HL-60 (cell line): ENCODE data around the gene DMD.

Experiments
- GABPA ChIP-seq: IDR thresholded peaks from 2 replicates; pipeline ENCODE4 v1.6.1; 2012; ENCODE audit warnings: low read depth
- SPI1 ChIP-seq: IDR thresholded peaks from 2 replicates; pipeline ENCODE4 v1.6.1; 2012; ENCODE audit warnings: low read depth, mild to moderate bottlenecking, borderline replicate concordance
- TF ChIP-seq, protein P1 (sequence below): IDR thresholded peaks from one replicate; pipeline ENCODE4 v1.5.1; 2011; ENCODE audit warnings: low read length, control low read depth, inconsistent platforms; ENCODE audit not compliant: insufficient read depth
- TF ChIP-seq, protein P2 (sequence below): IDR thresholded peaks from 2 replicates; pipeline ENCODE4 v1.6.1; 2012; ENCODE audit warnings: low read depth; ENCODE audit not compliant: insufficient replicate concordance

DNA sequence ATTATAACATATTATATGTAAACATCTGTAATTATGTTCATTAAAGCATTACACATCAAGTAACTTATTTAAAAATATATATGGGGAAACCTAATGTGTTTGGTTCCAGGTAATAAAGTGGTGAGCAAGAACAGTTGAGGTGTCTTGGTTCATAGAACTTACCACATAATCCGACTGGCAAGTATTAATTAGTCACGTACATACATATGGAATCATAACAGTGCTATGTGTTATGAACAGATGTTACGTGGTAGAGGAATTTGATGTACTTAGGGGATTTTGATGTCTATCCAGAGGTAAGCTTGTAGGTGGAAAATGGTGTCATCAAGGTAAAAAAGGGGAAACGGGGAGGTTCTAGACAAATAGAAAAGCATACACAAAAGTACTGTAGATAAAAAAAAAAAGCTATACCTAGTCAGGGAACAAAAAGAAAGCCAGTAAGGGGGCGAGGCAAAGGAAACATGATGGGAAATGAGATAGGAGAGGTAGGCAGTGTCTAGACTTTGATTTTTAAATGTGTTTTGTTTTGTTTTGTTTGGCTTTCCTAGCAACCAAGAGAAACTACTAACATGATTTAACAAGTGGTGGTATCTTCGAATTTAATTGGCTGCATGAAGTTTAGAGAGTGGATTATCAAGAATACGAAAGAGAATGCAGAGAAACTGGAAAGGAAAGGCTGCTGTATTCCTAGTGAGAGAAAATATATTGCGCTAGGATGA is 12.6 kb downstream of the DMD start:
- TF ChIP-seq, protein P1, sequence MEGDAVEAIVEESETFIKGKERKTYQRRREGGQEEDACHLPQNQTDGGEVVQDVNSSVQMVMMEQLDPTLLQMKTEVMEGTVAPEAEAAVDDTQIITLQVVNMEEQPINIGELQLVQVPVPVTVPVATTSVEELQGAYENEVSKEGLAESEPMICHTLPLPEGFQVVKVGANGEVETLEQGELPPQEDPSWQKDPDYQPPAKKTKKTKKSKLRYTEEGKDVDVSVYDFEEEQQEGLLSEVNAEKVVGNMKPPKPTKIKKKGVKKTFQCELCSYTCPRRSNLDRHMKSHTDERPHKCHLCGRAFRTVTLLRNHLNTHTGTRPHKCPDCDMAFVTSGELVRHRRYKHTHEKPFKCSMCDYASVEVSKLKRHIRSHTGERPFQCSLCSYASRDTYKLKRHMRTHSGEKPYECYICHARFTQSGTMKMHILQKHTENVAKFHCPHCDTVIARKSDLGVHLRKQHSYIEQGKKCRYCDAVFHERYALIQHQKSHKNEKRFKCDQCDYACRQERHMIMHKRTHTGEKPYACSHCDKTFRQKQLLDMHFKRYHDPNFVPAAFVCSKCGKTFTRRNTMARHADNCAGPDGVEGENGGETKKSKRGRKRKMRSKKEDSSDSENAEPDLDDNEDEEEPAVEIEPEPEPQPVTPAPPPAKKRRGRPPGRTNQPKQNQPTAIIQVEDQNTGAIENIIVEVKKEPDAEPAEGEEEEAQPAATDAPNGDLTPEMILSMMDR, result no peak
- TF ChIP-seq SPI1 (no peak), GABPA (no peak)
- TF ChIP-seq, protein P2, sequence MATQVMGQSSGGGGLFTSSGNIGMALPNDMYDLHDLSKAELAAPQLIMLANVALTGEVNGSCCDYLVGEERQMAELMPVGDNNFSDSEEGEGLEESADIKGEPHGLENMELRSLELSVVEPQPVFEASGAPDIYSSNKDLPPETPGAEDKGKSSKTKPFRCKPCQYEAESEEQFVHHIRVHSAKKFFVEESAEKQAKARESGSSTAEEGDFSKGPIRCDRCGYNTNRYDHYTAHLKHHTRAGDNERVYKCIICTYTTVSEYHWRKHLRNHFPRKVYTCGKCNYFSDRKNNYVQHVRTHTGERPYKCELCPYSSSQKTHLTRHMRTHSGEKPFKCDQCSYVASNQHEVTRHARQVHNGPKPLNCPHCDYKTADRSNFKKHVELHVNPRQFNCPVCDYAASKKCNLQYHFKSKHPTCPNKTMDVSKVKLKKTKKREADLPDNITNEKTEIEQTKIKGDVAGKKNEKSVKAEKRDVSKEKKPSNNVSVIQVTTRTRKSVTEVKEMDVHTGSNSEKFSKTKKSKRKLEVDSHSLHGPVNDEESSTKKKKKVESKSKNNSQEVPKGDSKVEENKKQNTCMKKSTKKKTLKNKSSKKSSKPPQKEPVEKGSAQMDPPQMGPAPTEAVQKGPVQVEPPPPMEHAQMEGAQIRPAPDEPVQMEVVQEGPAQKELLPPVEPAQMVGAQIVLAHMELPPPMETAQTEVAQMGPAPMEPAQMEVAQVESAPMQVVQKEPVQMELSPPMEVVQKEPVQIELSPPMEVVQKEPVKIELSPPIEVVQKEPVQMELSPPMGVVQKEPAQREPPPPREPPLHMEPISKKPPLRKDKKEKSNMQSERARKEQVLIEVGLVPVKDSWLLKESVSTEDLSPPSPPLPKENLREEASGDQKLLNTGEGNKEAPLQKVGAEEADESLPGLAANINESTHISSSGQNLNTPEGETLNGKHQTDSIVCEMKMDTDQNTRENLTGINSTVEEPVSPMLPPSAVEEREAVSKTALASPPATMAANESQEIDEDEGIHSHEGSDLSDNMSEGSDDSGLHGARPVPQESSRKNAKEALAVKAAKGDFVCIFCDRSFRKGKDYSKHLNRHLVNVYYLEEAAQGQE, result no peak
